Calu3 (cell line): ENCODE results near the gene PAX3. TPM values are rescaled to one million over a fixed set of nuclear protein-coding genes. Genes with fewer than 3 reads are reported as not detected.

Source experiments
- BruUV-seq: library from RNA; stranded (reverse); fragments of 400-500 nt; replicated peaks from 2 replicates; lab custom pipeline; 2021; lab: Mats Ljungman, UMichigan
- CTCF ChIA-PET: fragments of 300-600 bp; sonication (Branson Sonifier 250); formaldehyde crosslinking; loops from one replicate; lab custom pipeline; 2022; ENCODE audit warnings: antibody characterized with exemption; lab: Charles Lee
- DNase-seq: peaks from one replicate; pipeline ENCODE4 v3.0.0; 2022
- H3K27ac Mint-ChIP-seq: one replicate; pipeline ENCODE4 v1.8.0; 2022; ENCODE audit warnings: mixed read lengths; ENCODE audit not compliant: unreplicated experiment
- H3K27me3 Mint-ChIP-seq: one replicate; pipeline ENCODE4 v1.8.0; 2022; ENCODE audit warnings: mixed read lengths; ENCODE audit not compliant: unreplicated experiment
- H3K36me3 Mint-ChIP-seq: one replicate; pipeline ENCODE4 v1.8.0; 2022; ENCODE audit warnings: mild to moderate bottlenecking, moderate library complexity, mixed read lengths; ENCODE audit not compliant: insufficient read depth, unreplicated experiment
- H3K4me1 Mint-ChIP-seq: one replicate; pipeline ENCODE4 v1.8.0; 2022; ENCODE audit warnings: mild to moderate bottlenecking, low read depth, mixed read lengths; ENCODE audit not compliant: unreplicated experiment
- H3K4me3 Mint-ChIP-seq: one replicate; pipeline ENCODE4 v1.8.0; 2022; ENCODE audit warnings: mild to moderate bottlenecking, low read depth, moderate library complexity, mixed read lengths; ENCODE audit not compliant: unreplicated experiment
- H3K9me3 Mint-ChIP-seq: one replicate; pipeline ENCODE4 v1.8.0; 2022; ENCODE audit warnings: low read depth, mixed read lengths; ENCODE audit not compliant: unreplicated experiment
- CTCF ChIP-seq: fragments of 200-600 bp; IDR thresholded peaks from one replicate; pipeline ENCODE4 v1.8.0; 2022; ENCODE audit warnings: antibody characterized with exemption; ENCODE audit not compliant: unreplicated experiment
- intact Hi-C: fragments of 100-400 bp; cut with micrococcal nuclease; formaldehyde crosslinking; loops from one replicate; pipeline ENCODE4 v1.10.0; 2022; ENCODE audit not compliant: unreplicated experiment
- total RNA-seq: library from RNA; stranded (reverse); gene quantifications from 2 replicates; pipeline ENCODE4 v1.2.3, GENCODE V29; 2022

The PAX3 gene
- total RNA-seq, 1 experiment from 2014 or later: not detected

DNA sequence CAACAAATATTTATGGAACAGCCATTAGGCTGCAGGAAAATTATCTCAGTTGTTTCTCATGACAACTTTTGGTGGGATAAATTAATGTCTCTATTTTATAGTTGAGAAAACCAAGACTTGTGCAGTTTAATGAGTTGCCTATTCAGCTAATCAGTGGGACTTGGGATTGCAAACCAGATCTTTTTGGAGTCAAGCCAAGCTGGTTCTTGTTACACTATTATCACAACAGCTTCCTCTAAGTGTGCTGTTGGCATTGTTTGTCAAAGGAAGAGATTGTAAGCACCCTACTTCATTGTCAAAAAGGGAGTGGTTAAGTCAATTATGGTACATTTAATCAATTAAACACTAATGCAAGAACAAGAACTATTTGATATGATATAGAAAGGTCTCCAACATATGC is 119.2 kb downstream of the PAX3 start:
- intact Hi-C loops: no loop called here

DNA sequence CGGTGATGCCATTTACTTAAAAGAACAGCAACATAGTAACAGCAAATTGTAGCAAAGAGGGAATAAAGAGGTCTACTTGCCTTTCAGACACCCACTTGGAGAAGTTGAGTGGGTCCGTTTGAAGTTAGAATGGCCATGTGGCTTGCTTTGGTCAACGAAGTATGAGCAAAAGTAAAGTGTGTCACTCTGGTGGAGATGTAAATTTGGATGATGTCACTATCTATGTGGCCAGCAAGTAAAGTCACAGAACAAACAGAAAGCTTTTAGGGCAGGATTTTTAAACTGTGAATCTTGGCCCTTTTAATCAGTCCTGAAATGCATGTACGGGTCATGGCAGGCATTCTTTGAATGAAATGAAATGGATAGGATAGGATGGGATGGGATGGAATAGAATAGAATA is 120.3 kb downstream of the PAX3 start:
- Mint-ChIP-seq H3K9me3 (no peaks in the 10 kb centered on the region), H3K27me3 (peaks cover 48% of the 10 kb centered on the region), H3K4me3 (no peak overlapping the region), H3K36me3 (no peaks in the 10 kb centered on the region), H3K4me1 (no peaks in the 10 kb centered on the region), H3K27ac (no peak overlapping the region)
- TF ChIP-seq CTCF: no peak
- intact Hi-C loops: no loop called here
- BruUV-seq: no TSS peak
- CTCF ChIA-PET: no interaction called here
- no peak for DNase-seq

More for the DNA sequence above, 119.2 kb downstream of the PAX3 start:
- H3K9me3 Mint-ChIP-seq: no peaks in the 10 kb centered on the region
- H3K4me1 Mint-ChIP-seq: no peaks in the 10 kb centered on the region
- DNase-seq: no peak
- H3K36me3 Mint-ChIP-seq: no peaks in the 10 kb centered on the region
- H3K4me3 Mint-ChIP-seq: no peak overlapping the region
- no TSS peak for BruUV-seq
- H3K27me3 Mint-ChIP-seq: peaks cover 57% of the 10 kb centered on the region
- no peak overlapping the region for H3K27ac Mint-ChIP-seq
- CTCF ChIA-PET: no interaction called here
- no peak for TF ChIP-seq CTCF

DNA sequence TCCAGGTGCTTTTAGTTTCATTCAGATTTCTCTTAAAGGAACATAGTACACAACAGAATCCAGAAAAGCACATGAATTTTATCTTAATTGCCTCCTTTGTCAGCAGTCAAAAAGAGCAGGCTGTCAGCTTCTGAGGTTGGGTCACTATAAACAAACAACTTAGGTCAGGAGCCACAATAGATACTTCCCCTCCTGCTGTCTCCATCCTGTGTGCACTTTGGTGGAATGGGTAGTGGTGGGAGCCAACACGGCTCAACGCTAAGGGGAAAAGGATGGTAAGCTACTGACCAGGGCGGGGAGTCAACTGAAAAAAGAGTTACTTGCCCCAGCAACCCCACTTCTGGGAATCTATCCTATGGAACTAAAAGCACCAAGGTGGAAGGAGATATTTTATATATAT is 121.9 kb downstream of the PAX3 start:
- no peak overlapping the region for H3K4me3 Mint-ChIP-seq
- intact Hi-C loops: no loop called here
- no peak for TF ChIP-seq CTCF
- peaks cover 52% of the 10 kb centered on the region for H3K27me3 Mint-ChIP-seq
- DNase-seq: no peak
- no peaks in the 10 kb centered on the region for H3K4me1 Mint-ChIP-seq
- no TSS peak for BruUV-seq
- no peaks in the 10 kb centered on the region for H3K36me3 Mint-ChIP-seq
- CTCF ChIA-PET: no interaction called here
- no peaks in the 10 kb centered on the region for H3K9me3 Mint-ChIP-seq
- no peak overlapping the region for H3K27ac Mint-ChIP-seq

GRCh38 chr2:222174450-222174849 is 124.3 kb downstream of the PAX3 start:
- intact Hi-C loops: no loop called here
- no peak for DNase-seq
- no peak overlapping the region for H3K4me3 Mint-ChIP-seq
- H3K27me3 Mint-ChIP-seq: peaks cover 77% of the 10 kb centered on the region
- no TSS peak for BruUV-seq
- CTCF ChIA-PET: no interaction called here
- no peak for TF ChIP-seq CTCF
- H3K9me3 Mint-ChIP-seq: peaks cover 2% of the 10 kb centered on the region
- no peaks in the 10 kb centered on the region for H3K4me1 Mint-ChIP-seq
- H3K36me3 Mint-ChIP-seq: no peaks in the 10 kb centered on the region
- no peak overlapping the region for H3K27ac Mint-ChIP-seq
